Mucosa of stomach (tissue), 1 donor: ENCODE data around the gene PITHD1.

ENCODE experiments used
- H3K27me3 ChIP-seq: one replicate; pipeline ENCODE4 v1.7.0; 2013; ENCODE audit warnings: mild to moderate bottlenecking, low read length; ENCODE audit not compliant: control insufficient read depth, insufficient read depth
- H3K36me3 ChIP-seq: one replicate; pipeline ENCODE4 v1.7.0; 2013; ENCODE audit warnings: low read length; ENCODE audit not compliant: control insufficient read depth, insufficient read depth
- H3K4me1 ChIP-seq: one replicate; pipeline ENCODE4 v1.7.0; 2013; ENCODE audit warnings: mild to moderate bottlenecking, low read length; ENCODE audit not compliant: control insufficient read depth, insufficient read depth
- H3K4me3 ChIP-seq: one replicate; pipeline ENCODE4 v1.7.0; 2013; ENCODE audit warnings: low read length
- H3K9ac ChIP-seq: one replicate; pipeline ENCODE4 v1.7.0; 2013; ENCODE audit warnings: mild to moderate bottlenecking, low read length, moderate library complexity
- H3K9me3 ChIP-seq: one replicate; pipeline ENCODE4 v1.7.0; 2013; ENCODE audit warnings: mild to moderate bottlenecking, low read length, moderate library complexity; ENCODE audit not compliant: control insufficient read depth
- donor health status: Pancreatic carcinoma.

PITHD1 gene

DNA sequence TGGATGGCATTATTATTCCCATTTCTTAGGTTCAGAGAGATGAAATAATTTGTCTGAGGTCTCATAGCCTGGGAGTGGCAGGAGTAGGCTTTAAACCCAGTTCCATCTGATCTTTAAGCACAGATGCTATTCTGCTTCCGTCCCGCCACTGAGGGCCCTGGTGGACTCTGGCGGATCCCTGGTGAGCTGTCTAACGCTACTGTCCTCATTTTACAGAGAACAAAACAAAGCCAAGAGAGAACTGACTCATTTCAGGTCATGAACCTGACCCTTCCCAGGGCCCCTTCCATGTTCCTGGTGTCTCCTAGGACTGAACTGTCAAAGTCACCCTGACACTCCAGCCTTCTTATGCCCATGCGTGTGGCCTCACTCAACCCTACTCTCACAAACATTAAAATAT, 25.5 kb downstream of the PITHD1 start:
- Histone ChIP-seq H3K9me3 (no peaks in the 10 kb centered on the region), H3K4me1 (peaks cover 14% of the 10 kb centered on the region), H3K36me3 (peaks cover 9% of the 10 kb centered on the region)

DNA sequence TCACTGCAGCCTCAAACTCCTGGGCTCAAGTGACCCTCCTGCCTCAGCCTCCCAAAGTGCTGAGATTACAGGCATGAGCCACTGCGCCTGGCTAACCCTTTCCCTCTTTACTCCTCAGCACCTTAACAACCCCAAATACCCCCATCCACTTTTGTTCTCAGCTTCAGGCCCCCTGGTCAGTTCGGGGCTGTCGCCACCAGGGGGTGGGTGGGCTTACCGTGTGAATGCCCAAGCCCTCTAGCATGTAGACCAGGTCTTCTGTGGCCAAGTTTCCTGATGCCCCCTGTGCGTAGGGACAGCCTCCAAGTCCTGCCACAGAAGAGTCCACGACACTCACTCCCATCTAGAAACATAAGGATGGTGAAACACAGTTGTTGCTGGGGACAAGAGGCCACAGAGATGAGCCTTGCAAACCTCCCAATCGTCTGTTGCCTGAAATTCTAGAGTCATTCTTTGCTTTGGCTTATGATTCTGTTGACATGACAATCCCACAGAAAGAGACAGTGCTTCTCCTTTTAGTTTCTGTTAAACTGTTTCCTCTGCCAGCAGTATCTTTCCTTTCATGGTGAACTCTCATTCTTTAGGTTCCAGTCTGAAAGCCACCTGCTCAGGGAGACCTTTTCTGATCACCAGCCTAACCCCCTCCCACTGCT, 26.1 kb downstream of the PITHD1 start:
- Histone ChIP-seq H3K27me3 (no peaks in the 10 kb centered on the region), H3K36me3 (peaks cover 9% of the 10 kb centered on the region), H3K9ac (no peak overlapping the region), H3K4me3 (no peak overlapping the region), H3K9me3 (no peaks in the 10 kb centered on the region), H3K4me1 (peaks cover 8% of the 10 kb centered on the region)

More for the DNA sequence above, 25.5 kb downstream of the PITHD1 start:
- Histone ChIP-seq H3K27me3 (no peaks in the 10 kb centered on the region), H3K4me3 (no peak overlapping the region), H3K9ac (no peak overlapping the region)

DNA sequence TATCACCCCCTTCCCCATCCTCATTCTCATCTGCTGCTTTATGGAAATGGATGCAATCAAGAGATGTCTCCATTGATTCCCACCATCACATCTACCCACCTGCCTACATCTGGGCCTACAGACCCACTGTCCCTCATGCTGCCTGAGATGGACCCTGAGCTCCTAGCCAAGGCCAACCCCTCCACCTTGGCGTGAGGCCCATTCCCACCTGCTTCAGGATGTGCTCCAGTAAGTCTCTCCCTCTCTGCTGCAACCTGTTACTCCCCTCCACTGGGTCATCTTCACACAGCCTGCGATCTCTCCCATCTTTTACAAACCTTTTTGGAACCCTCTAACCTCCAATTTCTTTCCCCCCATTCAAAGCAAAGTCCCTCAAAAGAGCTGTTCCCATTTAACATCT, 26.8 kb downstream of the PITHD1 start:
- no peak overlapping the region for H3K9ac ChIP-seq
- no peak overlapping the region for H3K4me3 ChIP-seq
- H3K36me3 ChIP-seq = peaks cover 9% of the 10 kb centered on the region
- H3K9me3 ChIP-seq = no peaks in the 10 kb centered on the region
- H3K4me1 ChIP-seq = peaks cover 12% of the 10 kb centered on the region
- H3K27me3 ChIP-seq = no peaks in the 10 kb centered on the region

DNA sequence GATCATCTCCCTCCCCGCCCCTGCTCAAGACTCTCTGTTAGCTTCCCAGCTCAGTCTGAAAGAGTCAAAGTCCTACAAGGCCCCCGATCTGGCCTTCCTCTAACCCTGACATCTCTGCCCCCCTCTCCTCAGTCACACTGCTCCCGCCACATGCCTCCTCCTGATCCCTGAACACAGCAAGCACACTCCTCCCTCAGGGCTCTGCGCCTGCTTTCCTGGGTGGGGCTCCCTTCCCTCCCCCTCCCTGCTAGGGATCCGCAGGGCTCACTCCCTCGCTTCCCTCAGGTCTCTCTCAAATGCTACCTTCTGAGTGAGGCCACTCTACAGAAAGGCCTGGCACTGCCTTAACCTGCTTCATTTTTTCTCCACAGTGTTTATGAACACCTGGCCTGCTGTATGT, 28.1 kb downstream of the PITHD1 start:
- Histone ChIP-seq H3K27me3 (no peaks in the 10 kb centered on the region), H3K36me3 (peaks cover 9% of the 10 kb centered on the region)

DNA sequence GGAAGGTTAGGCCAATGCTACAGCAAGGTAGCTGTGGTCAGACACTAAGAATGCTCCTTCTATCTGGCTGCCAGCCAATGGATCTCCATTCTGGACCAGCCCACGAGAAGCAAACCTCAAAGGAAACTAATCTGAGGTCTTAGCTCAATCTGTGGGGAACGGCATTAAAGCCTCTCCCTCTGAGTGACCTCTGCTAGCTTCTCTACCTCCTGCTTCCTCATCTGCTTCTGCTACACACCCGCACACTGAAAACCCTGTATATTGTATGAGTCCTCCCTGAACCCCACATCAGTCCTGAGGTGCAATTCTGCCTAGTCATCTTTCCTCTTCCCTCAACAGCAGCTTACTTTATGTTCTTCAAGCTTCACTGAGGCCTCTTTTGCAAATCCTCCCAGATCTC, 29.2 kb downstream of the PITHD1 start:
- no peaks in the 10 kb centered on the region for H3K27me3 ChIP-seq
- H3K4me3 ChIP-seq = no peak overlapping the region
- H3K4me1 ChIP-seq = peaks cover 20% of the 10 kb centered on the region
- H3K9me3 ChIP-seq = no peaks in the 10 kb centered on the region
- peaks cover 9% of the 10 kb centered on the region for H3K36me3 ChIP-seq
- H3K9ac ChIP-seq = no peak overlapping the region

More for the DNA sequence above, 28.1 kb downstream of the PITHD1 start:
- Histone ChIP-seq H3K4me1 (peaks cover 23% of the 10 kb centered on the region), H3K4me3 (no peak overlapping the region), H3K9ac (no peak overlapping the region), H3K9me3 (no peaks in the 10 kb centered on the region)

DNA sequence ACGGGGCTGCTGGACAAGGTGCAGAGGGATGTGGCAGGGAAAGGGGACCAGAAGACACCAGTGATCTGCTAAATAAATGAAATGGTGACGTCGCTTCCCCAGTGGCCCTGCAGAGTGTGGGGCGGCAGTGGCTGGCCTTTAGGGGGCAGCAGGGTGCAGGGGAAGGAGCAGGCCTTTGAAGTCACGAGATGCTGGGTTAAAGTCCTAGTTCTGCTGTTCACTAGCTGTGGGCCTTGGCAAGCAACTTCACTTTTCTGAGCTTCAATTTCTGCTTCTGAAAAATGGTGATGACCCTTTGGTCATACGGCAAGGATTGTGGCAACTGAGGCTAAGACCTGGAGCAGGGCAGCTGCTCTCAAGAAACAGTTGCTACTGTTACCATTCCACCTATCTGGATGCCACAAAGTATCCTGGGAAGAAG, 31.5 kb downstream of the PITHD1 start:
- Histone ChIP-seq H3K4me1 (peaks cover 20% of the 10 kb centered on the region), H3K36me3 (peaks cover 4% of the 10 kb centered on the region), H3K27me3 (no peaks in the 10 kb centered on the region), H3K9me3 (no peaks in the 10 kb centered on the region), H3K4me3 (no peak overlapping the region), H3K9ac (no peak overlapping the region)

DNA sequence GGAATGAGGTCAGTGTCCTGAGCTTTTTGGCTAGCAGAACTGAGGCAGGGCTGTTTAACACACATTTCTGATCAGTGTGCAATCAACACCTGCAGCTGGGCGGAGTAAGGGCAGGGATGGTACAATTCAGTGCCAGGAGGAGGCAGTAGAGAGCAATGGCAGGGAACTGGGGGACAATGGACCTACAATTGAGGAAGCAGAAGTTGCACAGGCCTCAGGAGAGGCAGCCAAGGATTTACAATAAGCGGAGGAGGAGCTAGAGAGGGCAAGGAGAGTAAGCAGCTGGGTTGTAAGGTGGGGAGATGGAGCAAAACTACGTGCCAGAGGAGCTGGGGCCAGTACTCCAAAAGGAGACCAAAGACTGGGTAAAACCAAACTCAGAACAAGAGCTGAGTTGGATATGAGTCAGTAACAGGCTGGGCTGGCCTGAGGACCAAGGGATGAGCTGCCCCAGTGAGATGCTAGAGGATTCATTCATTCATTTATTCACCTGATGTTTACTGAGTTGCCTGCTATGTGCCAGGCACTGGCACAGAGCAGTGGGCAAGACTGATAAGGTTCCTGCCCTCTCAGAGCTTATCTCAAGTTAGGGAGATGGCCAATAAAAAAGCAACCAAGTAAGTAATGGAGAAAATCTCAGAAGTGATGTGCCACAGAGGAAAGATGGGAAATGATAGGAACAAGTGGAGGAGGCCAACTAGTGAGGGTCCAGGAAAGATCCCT, 32.8 kb downstream of the PITHD1 start:
- H3K9me3 ChIP-seq = no peaks in the 10 kb centered on the region
- no peaks in the 10 kb centered on the region for H3K27me3 ChIP-seq
- H3K9ac ChIP-seq = no peak overlapping the region
- no peak overlapping the region for H3K4me3 ChIP-seq
- H3K36me3 ChIP-seq = peaks cover 4% of the 10 kb centered on the region
- H3K4me1 ChIP-seq = peaks cover 20% of the 10 kb centered on the region

DNA sequence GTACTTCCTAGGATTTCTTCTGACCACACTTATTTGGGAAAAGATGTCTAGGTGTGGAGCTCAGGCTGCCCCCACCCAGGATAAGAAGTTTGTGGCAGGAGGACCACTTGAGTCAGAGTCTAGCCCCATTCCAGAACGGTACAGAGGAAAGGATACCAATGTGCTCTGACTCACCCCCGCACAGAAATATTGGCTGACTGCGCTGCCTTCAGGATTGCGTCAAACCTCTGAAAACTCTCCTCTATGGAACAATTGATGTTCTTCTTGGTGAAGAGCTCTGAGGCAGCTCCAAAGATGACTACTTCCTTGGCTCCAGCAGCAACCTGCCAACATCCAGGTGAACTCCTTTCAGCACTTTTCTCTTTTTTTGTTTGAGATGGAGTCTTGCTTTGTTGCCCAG, 35.8 kb downstream of the PITHD1 start:
- Histone ChIP-seq H3K9me3 (no peaks in the 10 kb centered on the region), H3K36me3 (no peaks in the 10 kb centered on the region), H3K4me1 (peaks cover 20% of the 10 kb centered on the region)

DNA sequence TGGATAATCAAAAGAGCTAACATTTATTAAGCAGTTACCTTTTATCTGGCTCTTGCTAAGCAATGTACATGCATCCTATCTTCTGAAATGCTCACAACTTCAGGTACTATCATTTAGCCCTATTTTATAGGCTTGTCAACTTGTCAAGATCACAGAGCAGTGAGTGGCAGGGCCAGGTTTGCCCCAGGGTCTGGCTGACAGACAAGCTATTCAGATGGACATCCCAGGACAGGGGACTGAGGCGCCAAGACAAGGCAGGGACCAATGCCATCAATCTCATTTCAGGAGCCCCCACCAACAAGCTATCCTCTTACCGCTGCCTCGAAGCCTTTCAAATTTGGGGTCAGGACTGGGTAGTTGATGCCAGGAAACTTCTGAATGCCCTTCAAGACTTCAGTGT, 38.1 kb downstream of the PITHD1 start:
- H3K9me3 ChIP-seq = no peaks in the 10 kb centered on the region
- H3K9ac ChIP-seq = no peak overlapping the region
- no peak overlapping the region for H3K4me3 ChIP-seq
- H3K4me1 ChIP-seq = peaks cover 3% of the 10 kb centered on the region
- no peaks in the 10 kb centered on the region for H3K27me3 ChIP-seq
- no peaks in the 10 kb centered on the region for H3K36me3 ChIP-seq

More for the DNA sequence above, 35.8 kb downstream of the PITHD1 start:
- Histone ChIP-seq H3K9ac (no peak overlapping the region), H3K4me3 (no peak overlapping the region), H3K27me3 (no peaks in the 10 kb centered on the region)

DNA sequence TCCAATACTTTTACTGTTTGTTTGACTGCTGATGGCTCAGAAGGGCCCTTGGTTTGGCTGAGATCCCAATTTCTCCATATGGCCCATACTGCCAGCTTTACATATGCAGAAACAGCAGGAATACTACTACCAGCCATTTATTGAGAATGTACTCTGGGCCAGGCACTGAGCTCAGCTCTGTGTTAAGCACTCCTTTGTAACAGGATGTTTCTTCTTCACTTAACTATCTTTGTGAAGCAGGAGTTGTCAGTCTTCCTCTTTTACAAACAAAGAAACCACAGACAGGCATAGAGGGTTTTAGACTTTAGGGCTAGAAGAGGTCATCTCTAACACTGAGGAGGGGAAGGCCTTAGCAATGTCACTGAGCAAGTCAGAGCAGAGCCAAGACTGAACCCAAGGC, 38.7 kb downstream of the PITHD1 start:
- no peaks in the 10 kb centered on the region for H3K4me1 ChIP-seq
- no peak overlapping the region for H3K9ac ChIP-seq
- no peaks in the 10 kb centered on the region for H3K36me3 ChIP-seq
- H3K4me3 ChIP-seq = no peak overlapping the region
- no peaks in the 10 kb centered on the region for H3K27me3 ChIP-seq
- H3K9me3 ChIP-seq = no peaks in the 10 kb centered on the region

DNA sequence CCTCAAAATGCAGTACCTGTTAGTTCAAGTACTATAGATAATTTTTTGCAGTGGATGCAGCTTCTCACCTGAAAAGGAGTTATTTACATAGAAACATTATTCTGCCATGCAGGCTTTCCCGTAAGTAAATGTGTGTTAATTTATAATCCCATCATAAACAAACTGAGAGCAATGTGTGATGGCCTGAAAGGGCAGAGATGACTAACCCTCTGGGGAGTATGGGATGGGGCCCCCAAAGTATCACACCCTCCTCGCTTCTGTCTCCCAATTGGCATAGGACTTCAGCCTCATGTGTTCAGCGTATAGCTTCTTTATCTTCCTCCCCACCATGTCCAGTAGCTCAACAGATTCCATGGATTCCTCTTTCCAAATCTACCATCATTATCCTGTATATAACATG, 39.4 kb downstream of the PITHD1 start:
- Histone ChIP-seq H3K4me3 (no peak overlapping the region), H3K4me1 (no peaks in the 10 kb centered on the region), H3K36me3 (no peaks in the 10 kb centered on the region)

DNA sequence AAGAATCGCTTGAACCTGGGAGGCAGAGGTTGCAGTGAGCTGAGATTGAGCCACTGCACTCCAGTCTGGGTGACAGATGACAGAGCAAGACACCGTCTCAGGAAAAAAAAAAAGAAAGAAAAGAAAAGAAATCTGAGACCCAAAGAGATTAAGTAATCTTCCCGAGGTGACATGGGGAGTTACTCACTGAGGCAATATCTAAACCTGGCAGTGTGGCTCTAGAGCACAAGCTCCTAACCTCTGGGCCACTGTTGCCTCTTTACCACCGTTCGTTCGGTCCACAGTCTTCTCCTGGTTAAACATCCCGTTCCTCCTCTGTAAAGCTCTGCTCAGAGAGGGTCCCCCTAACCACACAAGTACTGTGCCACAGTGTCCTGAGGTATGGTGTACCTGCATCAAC, 45.5 kb downstream of the PITHD1 start:
- Histone ChIP-seq H3K4me3 (no peak overlapping the region), H3K9ac (no peak overlapping the region), H3K27me3 (no peaks in the 10 kb centered on the region)

More for the DNA sequence above, 39.4 kb downstream of the PITHD1 start:
- no peaks in the 10 kb centered on the region for H3K9me3 ChIP-seq
- no peak overlapping the region for H3K9ac ChIP-seq
- H3K27me3 ChIP-seq = no peaks in the 10 kb centered on the region

More for the DNA sequence above, 45.5 kb downstream of the PITHD1 start:
- Histone ChIP-seq H3K9me3 (no peaks in the 10 kb centered on the region), H3K4me1 (peaks cover 11% of the 10 kb centered on the region), H3K36me3 (no peaks in the 10 kb centered on the region)
